A549 (cell line): ENCODE data around the gene FLG2. TPM values are rescaled to one million over a fixed set of nuclear protein-coding genes. Genes with fewer than 3 reads are reported as not detected.
"Not testable (repeated sequence)": the region's sequence is repeated elsewhere in the genome, so short reads cannot be mapped to it uniquely, and the experiment has no call there.

Source experiments
- ATAC-seq, 2 experiments: fragments of 200-7000 bp in 1 of 2; fragments of >200 bp in 1 of 2; cut with Nextera tagmentation in 1 of 2; cut with Tn5 transposase in 1 of 2; 3 replicates each; pipeline versions ENCODE4 v1.8.0 to v1.9.1; 2018 to 2020; ENCODE audit warnings: mild to moderate bottlenecking in 1 of 2, moderate library complexity in 1 of 2
- CTCF ChIA-PET: fragments of 300-600 bp; sonication (Branson Sonifier 250); formaldehyde crosslinking; extraction: SDS; loops from one replicate; lab custom pipeline; 2021; ENCODE audit warnings: antibody characterized with exemption, inconsistent platforms; lab: Yijun Ruan, JAX
- POLR2A ChIA-PET: fragments of 350-600 bp; formaldehyde crosslinking; extraction: SDS; loops from one replicate; lab custom pipeline; 2021; ENCODE audit warnings: antibody characterized with exemption, inconsistent platforms; lab: Yijun Ruan, JAX
- DNase-seq, 2 experiments: peaks; one replicate each; pipeline versions ENCODE4 v3.0.0 to v3.0.0-alpha.2; 2011 to 2016; ENCODE audit warnings: low read depth in 1 of 2, low spot score in 1 of 2
- FAIRE-seq: peaks from 2 replicates; lab custom pipeline; 2011; peaks lifted over from hg19 to GRCh38; lab: Jason Lieb, UNC
- H3K27ac ChIP-seq, 2 experiments: fragments of >200 bp; sonication (Bioruptor Twin); formaldehyde crosslinking; 3 replicates each; pipeline ENCODE4 v1.5.1; 2016 to 2017
- H3K4me1 ChIP-seq: fragments of >200 bp; sonication (Bioruptor Twin); formaldehyde crosslinking; 3 replicates; pipeline ENCODE4 v1.6.1; 2016
- H3K4me2 ChIP-seq: fragments of >200 bp; sonication (Bioruptor Twin); formaldehyde crosslinking; 3 replicates; pipeline ENCODE4 v1.6.1; 2016
- H3K4me3 ChIP-seq: fragments of >200 bp; sonication (Bioruptor Twin); formaldehyde crosslinking; 3 replicates; pipeline ENCODE4 v1.5.1; 2016
- H3K9me3 ChIP-seq: fragments of >200 bp; sonication (Bioruptor Twin); formaldehyde crosslinking; 3 replicates; pipeline ENCODE4 v1.6.1; 2016
- CEBPB ChIP-seq, 2 experiments: fragments of >200 bp in 1 of 2; sonication (Bioruptor Twin) in 1 of 2; formaldehyde crosslinking in 1 of 2; IDR thresholded peaks; 2 replicates each; pipeline ENCODE4 v1.6.1; 2012 to 2016
- CHD2 ChIP-seq: fragments of 150-350 bp; IDR thresholded peaks from 2 replicates; pipeline ENCODE4 v1.6.1; 2014; ENCODE audit warnings: low read length; ENCODE audit not compliant: partially characterized antibody
- EHMT2 ChIP-seq: fragments of 200-600 bp; sonication (generic); IDR thresholded peaks from 2 replicates; pipeline ENCODE4 v1.6.1; 2016; ENCODE audit warnings: antibody characterized with exemption, low read depth, mild to moderate bottlenecking, moderate library complexity
- FOSB ChIP-seq: fragments of 250-450 bp; sonication (Bioruptor Pico); IDR thresholded peaks from 2 replicates; pipeline ENCODE4 v1.5.0; 2020; ENCODE audit warnings: mild to moderate bottlenecking, moderate library complexity
- FOXS1 ChIP-seq: fragments of 250-450 bp; sonication (Bioruptor Pico); IDR thresholded peaks from 2 replicates; pipeline ENCODE4 v1.5.0; 2020; ENCODE audit warnings: mild to moderate bottlenecking, moderate library complexity
- GATA3 ChIP-seq: IDR thresholded peaks from 2 replicates; pipeline ENCODE4 v1.6.1; 2012; ENCODE audit warnings: borderline replicate concordance
- HDAC2 ChIP-seq: fragments of 200-600 bp; sonication (generic); IDR thresholded peaks from 2 replicates; pipeline ENCODE4 v1.6.1; 2016
- HOXA7 ChIP-seq: fragments of 250-450 bp; sonication (Bioruptor Pico); IDR thresholded peaks from 2 replicates; pipeline ENCODE4 v1.5.0; 2020; ENCODE audit warnings: mild to moderate bottlenecking, moderate library complexity
- HOXB13 ChIP-seq: fragments of 250-450 bp; sonication (Bioruptor Pico); IDR thresholded peaks from 2 replicates; pipeline ENCODE4 v1.5.0; 2020; ENCODE audit warnings: low read depth, mild to moderate bottlenecking, moderate library complexity
- JUN ChIP-seq, 2 experiments: fragments of >200 bp; sonication (Bioruptor Twin); formaldehyde crosslinking; IDR thresholded peaks; 2 replicates in 1 of 2; 3 replicates in 1 of 2; pipeline ENCODE4 v1.6.1; 2016 to 2017
- JUNB ChIP-seq: fragments of >200 bp; sonication (Bioruptor Twin); formaldehyde crosslinking; IDR thresholded peaks from 2 replicates; pipeline ENCODE4 v1.6.1; 2016
- KDM1A ChIP-seq: fragments of 200-600 bp; sonication (generic); IDR thresholded peaks from 2 replicates; pipeline ENCODE4 v1.6.1; 2016; ENCODE audit warnings: low read depth, mild to moderate bottlenecking
- NR3C1 ChIP-seq: fragments of >200 bp; sonication (Bioruptor Twin); formaldehyde crosslinking; IDR thresholded peaks from 3 replicates; pipeline ENCODE4 v1.6.1; 2017
- PHF8 ChIP-seq: fragments of 200-600 bp; sonication (generic); IDR thresholded peaks from 2 replicates; pipeline ENCODE4 v1.6.1; 2016; ENCODE audit warnings: low read depth, mild to moderate bottlenecking, antibody characterized with exemption, moderate library complexity, borderline replicate concordance
- POLR2AphosphoS2 ChIP-seq: conservative IDR thresholded peaks from 2 replicates; pipeline ENCODE4 v1.6.1; 2012; ENCODE audit warnings: low read length, improper control_type of control experiment, inconsistent platforms
- RARB ChIP-seq: fragments of 250-450 bp; sonication (Bioruptor Pico); IDR thresholded peaks from 2 replicates; pipeline ENCODE4 v1.8.0; 2021; ENCODE audit warnings: mild to moderate bottlenecking, moderate library complexity
- RFX5 ChIP-seq: fragments of 450-650 bp; IDR thresholded peaks from 2 replicates; pipeline ENCODE4 v1.7.1; 2014; ENCODE audit warnings: antibody characterized with exemption, mild to moderate bottlenecking, moderate library complexity
- RNF2 ChIP-seq: fragments of 200-600 bp; sonication (generic); IDR thresholded peaks from 2 replicates; pipeline ENCODE4 v1.6.1; 2016; ENCODE audit warnings: low read depth, mild to moderate bottlenecking, antibody characterized with exemption, moderate library complexity, borderline replicate concordance
- SMC3 ChIP-seq: fragments of >200 bp; sonication (Bioruptor Twin); formaldehyde crosslinking; IDR thresholded peaks from 3 replicates; pipeline ENCODE4 v1.6.1; 2018; ENCODE audit warnings: inconsistent platforms
- SREBF2 ChIP-seq: fragments of 450-650 bp; IDR thresholded peaks from 2 replicates; pipeline ENCODE4 v1.6.1; 2014; ENCODE audit warnings: mild to moderate bottlenecking, moderate library complexity
- TP53 ChIP-seq: fragments of 250-450 bp; sonication (Bioruptor Pico); IDR thresholded peaks from 2 replicates; pipeline ENCODE4 v1.5.0; 2021; ENCODE audit warnings: mild to moderate bottlenecking, moderate library complexity
- ZFP36 ChIP-seq: fragments of 450-650 bp; IDR thresholded peaks from 2 replicates; pipeline ENCODE4 v1.6.1; 2014; ENCODE audit warnings: borderline replicate concordance; ENCODE audit not compliant: partially characterized antibody
- ZNF302 ChIP-seq: fragments of 250-450 bp; sonication (Bioruptor Pico); IDR thresholded peaks from 2 replicates; pipeline ENCODE4 v1.9.0; 2021; ENCODE audit warnings: inconsistent platforms, mild to moderate bottlenecking, moderate library complexity
- ZSCAN20 ChIP-seq: fragments of 250-450 bp; sonication (Bioruptor Pico); IDR thresholded peaks from 2 replicates; pipeline ENCODE4 v1.8.0; 2022; ENCODE audit warnings: mild to moderate bottlenecking, moderate library complexity
- WGBS: methylation state at CpG from one replicate; pipeline ENCODE4 v1.1.6; 2017; ENCODE audit errors: missing lambda C conversion rate; 5-methylcytosine and 5-hydroxymethylcytosine counted together
- polyA plus RNA-seq, 4 experiments: library from polyadenylated mRNA; depleted of rRNA in 3 of 4; stranded (reverse); fragments of >200 nt; fragmentation: RNase III in 1 of 4; extraction: RNeasy Plus Mini Kit Qiagen cat#74134 plus additional on column Dnase treatment in 1 of 4; gene quantifications; 2 replicates in 3 of 4; 3 replicates in 1 of 4; pipeline ENCODE4 v1.2.3, GENCODE V29; 2011 to 2017
- TF ChIP-seq, protein P1 (sequence below): fragments of >200 bp; sonication (Bioruptor Twin); formaldehyde crosslinking; IDR thresholded peaks from 3 replicates; pipeline ENCODE4 v1.5.1; 2016
- TF ChIP-seq, protein P2 (sequence below): fragments of 200-600 bp; sonication (generic); IDR thresholded peaks from 2 replicates; pipeline ENCODE4 v1.6.1; 2016; ENCODE audit warnings: antibody characterized with exemption, mild to moderate bottlenecking, moderate library complexity
- TF ChIP-seq, protein P3 (sequence below): IDR thresholded peaks from 2 replicates; pipeline ENCODE4 v1.6.1; 2012

FLG2 gene
- polyA plus RNA-seq, 2 of the 4 experiments (the other 2 are of a cell fraction) = not detected

DNA sequence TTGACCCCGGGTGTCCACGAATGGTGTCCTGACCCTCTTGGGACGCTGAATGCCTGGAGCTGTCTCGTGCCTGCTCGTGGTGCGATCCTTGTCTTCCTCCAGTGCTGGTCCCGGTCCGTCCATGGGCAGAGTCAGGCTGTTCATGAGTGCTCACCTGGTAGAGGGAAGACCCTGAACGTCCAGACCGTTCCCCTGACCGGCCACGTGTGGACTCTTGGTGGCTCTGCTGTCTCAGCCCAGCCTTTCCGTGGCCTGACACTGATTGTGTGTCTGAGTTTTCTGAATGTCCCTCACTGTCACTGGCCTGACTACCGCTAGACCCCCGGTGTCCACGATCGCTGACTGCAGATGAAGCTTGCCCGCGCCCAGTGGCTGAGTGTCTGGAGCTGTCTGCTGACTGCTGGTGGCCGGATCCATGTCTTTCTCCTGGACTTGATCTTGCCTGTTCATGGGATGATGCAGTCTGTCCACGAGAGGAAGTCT, 46.4 kb downstream of the FLG2 start:
- no peak for ATAC-seq
- H3K9me3 ChIP-seq = no peaks in the 10 kb centered on the region
- CTCF ChIA-PET = no interaction called here
- no peak for TF ChIP-seq NR3C1
- TF ChIP-seq, protein P1, sequence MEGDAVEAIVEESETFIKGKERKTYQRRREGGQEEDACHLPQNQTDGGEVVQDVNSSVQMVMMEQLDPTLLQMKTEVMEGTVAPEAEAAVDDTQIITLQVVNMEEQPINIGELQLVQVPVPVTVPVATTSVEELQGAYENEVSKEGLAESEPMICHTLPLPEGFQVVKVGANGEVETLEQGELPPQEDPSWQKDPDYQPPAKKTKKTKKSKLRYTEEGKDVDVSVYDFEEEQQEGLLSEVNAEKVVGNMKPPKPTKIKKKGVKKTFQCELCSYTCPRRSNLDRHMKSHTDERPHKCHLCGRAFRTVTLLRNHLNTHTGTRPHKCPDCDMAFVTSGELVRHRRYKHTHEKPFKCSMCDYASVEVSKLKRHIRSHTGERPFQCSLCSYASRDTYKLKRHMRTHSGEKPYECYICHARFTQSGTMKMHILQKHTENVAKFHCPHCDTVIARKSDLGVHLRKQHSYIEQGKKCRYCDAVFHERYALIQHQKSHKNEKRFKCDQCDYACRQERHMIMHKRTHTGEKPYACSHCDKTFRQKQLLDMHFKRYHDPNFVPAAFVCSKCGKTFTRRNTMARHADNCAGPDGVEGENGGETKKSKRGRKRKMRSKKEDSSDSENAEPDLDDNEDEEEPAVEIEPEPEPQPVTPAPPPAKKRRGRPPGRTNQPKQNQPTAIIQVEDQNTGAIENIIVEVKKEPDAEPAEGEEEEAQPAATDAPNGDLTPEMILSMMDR = no peak
- no peak for TF ChIP-seq CHD2
- TF ChIP-seq, protein P2, sequence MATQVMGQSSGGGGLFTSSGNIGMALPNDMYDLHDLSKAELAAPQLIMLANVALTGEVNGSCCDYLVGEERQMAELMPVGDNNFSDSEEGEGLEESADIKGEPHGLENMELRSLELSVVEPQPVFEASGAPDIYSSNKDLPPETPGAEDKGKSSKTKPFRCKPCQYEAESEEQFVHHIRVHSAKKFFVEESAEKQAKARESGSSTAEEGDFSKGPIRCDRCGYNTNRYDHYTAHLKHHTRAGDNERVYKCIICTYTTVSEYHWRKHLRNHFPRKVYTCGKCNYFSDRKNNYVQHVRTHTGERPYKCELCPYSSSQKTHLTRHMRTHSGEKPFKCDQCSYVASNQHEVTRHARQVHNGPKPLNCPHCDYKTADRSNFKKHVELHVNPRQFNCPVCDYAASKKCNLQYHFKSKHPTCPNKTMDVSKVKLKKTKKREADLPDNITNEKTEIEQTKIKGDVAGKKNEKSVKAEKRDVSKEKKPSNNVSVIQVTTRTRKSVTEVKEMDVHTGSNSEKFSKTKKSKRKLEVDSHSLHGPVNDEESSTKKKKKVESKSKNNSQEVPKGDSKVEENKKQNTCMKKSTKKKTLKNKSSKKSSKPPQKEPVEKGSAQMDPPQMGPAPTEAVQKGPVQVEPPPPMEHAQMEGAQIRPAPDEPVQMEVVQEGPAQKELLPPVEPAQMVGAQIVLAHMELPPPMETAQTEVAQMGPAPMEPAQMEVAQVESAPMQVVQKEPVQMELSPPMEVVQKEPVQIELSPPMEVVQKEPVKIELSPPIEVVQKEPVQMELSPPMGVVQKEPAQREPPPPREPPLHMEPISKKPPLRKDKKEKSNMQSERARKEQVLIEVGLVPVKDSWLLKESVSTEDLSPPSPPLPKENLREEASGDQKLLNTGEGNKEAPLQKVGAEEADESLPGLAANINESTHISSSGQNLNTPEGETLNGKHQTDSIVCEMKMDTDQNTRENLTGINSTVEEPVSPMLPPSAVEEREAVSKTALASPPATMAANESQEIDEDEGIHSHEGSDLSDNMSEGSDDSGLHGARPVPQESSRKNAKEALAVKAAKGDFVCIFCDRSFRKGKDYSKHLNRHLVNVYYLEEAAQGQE = no peak
- TF ChIP-seq PHF8 = no peak
- TF ChIP-seq HOXA7 (CRISPR knock-in tag) = no peak
- no peak for TF ChIP-seq CEBPB (IDR thresholded peaks at IDR 0.05)
- TF ChIP-seq SMC3 = no peak
- TF ChIP-seq EHMT2 = no peak
- no peak for TF ChIP-seq JUN (IDR thresholded peaks at IDR 0.05)
- no peak for TF ChIP-seq ZSCAN20 (CRISPR knock-in tag)
- no peak for TF ChIP-seq RFX5
- no peak for TF ChIP-seq RARB
- TF ChIP-seq JUNB = no peak
- TF ChIP-seq FOXS1 (CRISPR knock-in tag) = no peak
- TF ChIP-seq, protein P3, sequence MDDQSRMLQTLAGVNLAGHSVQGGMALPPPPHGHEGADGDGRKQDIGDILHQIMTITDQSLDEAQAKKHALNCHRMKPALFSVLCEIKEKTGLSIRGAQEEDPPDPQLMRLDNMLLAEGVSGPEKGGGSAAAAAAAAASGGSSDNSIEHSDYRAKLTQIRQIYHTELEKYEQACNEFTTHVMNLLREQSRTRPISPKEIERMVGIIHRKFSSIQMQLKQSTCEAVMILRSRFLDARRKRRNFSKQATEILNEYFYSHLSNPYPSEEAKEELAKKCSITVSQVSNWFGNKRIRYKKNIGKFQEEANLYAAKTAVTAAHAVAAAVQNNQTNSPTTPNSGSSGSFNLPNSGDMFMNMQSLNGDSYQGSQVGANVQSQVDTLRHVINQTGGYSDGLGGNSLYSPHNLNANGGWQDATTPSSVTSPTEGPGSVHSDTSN = no peak
- TF ChIP-seq SREBF2 = no peak
- TF ChIP-seq, all 56 proteins: peak for 0
- no peaks in the 10 kb centered on the region for H3K4me1 ChIP-seq
- H3K4me2 ChIP-seq = no peak overlapping the region
- POLR2A ChIA-PET = no interaction called here
- 55% methylated on average over 20 of the region's 21 CpGs for WGBS
- H3K27ac ChIP-seq = no peak overlapping the region
- FAIRE-seq (no peak), DNase-seq (no peak)
- H3K4me3 ChIP-seq = no peak overlapping the region

DNA sequence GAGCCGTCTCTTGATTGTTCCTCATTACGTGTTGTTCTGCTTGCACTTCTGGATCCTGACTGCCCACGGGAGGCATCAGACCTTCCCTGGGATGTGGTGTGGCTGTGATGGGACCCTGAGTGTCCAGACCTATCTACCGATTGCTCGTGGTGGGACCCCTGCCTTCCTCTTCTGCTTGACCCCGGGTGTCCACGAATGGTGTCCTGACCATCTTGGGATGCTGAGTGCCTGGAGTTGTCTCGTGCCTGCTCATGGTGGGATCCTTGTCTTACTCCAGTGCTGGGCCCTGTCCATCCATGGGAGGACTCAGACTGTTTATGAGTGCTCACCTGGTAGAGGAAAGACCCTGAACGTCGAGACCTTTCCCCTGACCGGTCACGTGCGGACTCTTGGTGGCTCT, 47.6 kb downstream of the FLG2 start:
- POLR2A ChIA-PET, ATAC-seq, H3K4me1 ChIP-seq, H3K27ac ChIP-seq, H3K4me2 ChIP-seq, DNase-seq, H3K9me3 ChIP-seq, H3K4me3 ChIP-seq, FAIRE-seq, CTCF ChIA-PET: not testable (repeated sequence)
- 40% methylated on average over 11 of the region's 13 CpGs for WGBS

DNA sequence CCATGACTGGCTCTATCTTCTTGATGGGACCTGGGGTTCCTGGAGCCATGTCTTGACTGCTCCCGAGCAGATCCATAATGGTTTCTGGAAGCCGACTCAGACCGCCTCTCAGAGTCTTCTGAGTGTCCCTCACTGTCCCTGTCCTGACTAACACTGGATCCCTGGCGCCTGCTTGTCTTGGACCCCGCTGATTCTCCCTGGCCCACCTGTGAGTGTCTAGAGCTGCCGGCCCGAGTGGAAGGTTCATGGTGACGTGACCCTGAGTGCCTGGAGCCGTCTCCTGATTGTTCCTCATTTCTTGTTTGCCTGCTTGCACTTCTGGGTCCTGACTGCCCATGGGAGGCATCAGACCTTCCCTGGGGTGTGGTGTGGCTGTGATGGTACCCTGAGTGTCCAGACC, 49.9 kb downstream of the FLG2 start:
- Histone ChIP-seq H3K4me1 (no peaks in the 10 kb centered on the region), H3K9me3 (no peaks in the 10 kb centered on the region), H3K4me3 (no peak overlapping the region), H3K4me2 (no peak overlapping the region), H3K27ac (no peak overlapping the region)
- DNase-seq (no peak), ATAC-seq (no peak), FAIRE-seq (no peak)
- WGBS = 30% methylated on average over 6 of the region's 9 CpGs
- POLR2A ChIA-PET = no interaction called here
- CTCF ChIA-PET = no interaction called here
- no peak for TF ChIP-seq RARB
- TF ChIP-seq CHD2 = no peak
- TF ChIP-seq GATA3 = no peak
- TF ChIP-seq ZNF302 (CRISPR knock-in tag) = no peak
- TF ChIP-seq ZSCAN20 (CRISPR knock-in tag) = no peak
- TF ChIP-seq TP53 = no peak
- TF ChIP-seq POLR2AphosphoS2 = no peak
- TF ChIP-seq, protein P1 = no peak
- TF ChIP-seq HDAC2 = no peak
- no peak for TF ChIP-seq RNF2
- TF ChIP-seq HOXB13 = no peak
- TF ChIP-seq CEBPB (IDR thresholded peaks at IDR 0.05) = no peak
- TF ChIP-seq JUNB = no peak
- TF ChIP-seq FOSB (CRISPR knock-in tag) = no peak
- TF ChIP-seq FOXS1 (CRISPR knock-in tag) = no peak
- no peak for TF ChIP-seq KDM1A
- TF ChIP-seq ZFP36 = no peak
